ENCODE measurements around the gene ADAM12. TPM values are rescaled to one million over a fixed set of nuclear protein-coding genes. Genes with fewer than 3 reads are reported as not detected.

The ADAM12 gene
- total RNA-seq, 2 donors from 2014 or later: 0.46 TPM; not detected in 1

DNA sequence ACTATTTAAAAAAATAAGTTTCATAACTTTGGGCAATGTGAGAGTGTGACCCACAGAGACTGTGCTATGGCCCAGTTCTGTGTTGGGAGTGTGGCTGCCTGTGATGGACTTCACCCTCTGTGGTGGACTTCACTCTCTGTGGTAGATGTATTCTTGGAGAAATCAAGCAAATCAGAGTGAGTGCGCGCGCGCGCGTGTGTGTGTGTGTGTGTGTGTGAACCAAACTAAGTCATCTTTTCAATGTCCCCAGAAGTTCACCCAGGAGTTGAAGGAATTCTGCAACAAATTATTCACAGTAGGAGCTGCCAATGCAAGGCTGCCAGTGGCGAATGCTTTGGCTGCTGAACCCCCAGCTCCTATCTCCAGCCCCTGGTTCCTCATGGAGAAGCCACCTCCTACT lies 184.5 kb downstream of the ADAM12 start:
- H3K9me3 ChIP-seq (ENCODE audit: control insufficient read depth, low read length): no peaks in the 10 kb centered on the region
- TF ChIP-seq CTCF (conservative IDR thresholded peaks at IDR 0.05): no peak
- no peaks in the 10 kb centered on the region for H3K4me1 Mint-ChIP-seq
- peaks cover 5% of the 10 kb centered on the region for H3K4me1 ChIP-seq (ENCODE audit: control insufficient read depth, insufficient read depth, low read length)
- H3K27me3 Mint-ChIP-seq (ENCODE audit: insufficient read depth): no peaks in the 10 kb centered on the region
- no peak overlapping the region for H3K4me3 ChIP-seq (ENCODE audit: low read length)
- DNase-seq: no peak
- H3K4me3 Mint-ChIP-seq: no peak overlapping the region
- H3K36me3 Mint-ChIP-seq (ENCODE audit: low read depth): no peaks in the 10 kb centered on the region
- H3K27ac Mint-ChIP-seq: no peak overlapping the region
- no peaks in the 10 kb centered on the region for H3K9me3 Mint-ChIP-seq
- no peak overlapping the region for H3K9ac ChIP-seq (ENCODE audit: extremely low read depth, low read length, poor library complexity, severe bottlenecking)
- H3K36me3 ChIP-seq (ENCODE audit: control insufficient read depth, insufficient read depth, low read length): no peaks in the 10 kb centered on the region
- H3K27me3 ChIP-seq (ENCODE audit: control insufficient read depth, insufficient read depth, low read length, poor library complexity, severe bottlenecking): no peaks in the 10 kb centered on the region
- H3K27ac ChIP-seq (ENCODE audit: low read depth, low read length): no peak overlapping the region
- WGBS, 2 experiments (ENCODE audit: insufficient coverage in 1 of 2, insufficient read length in 1 of 2): 100% methylated on average over 7 of the region's 7 CpGs; no CpG with 5 or more reads in 1 of the 2 experiments

- Histone ChIP-seq H3K27ac (ENCODE audit: low read depth, low read length) (no peak overlapping the region), H3K4me1 (ENCODE audit: control insufficient read depth, insufficient read depth, low read length) (no peaks in the 10 kb centered on the region), H3K27me3 (ENCODE audit: control insufficient read depth, insufficient read depth, low read length, poor library complexity, severe bottlenecking) (no peaks in the 10 kb centered on the region), H3K9me3 (ENCODE audit: control insufficient read depth, low read length) (no peaks in the 10 kb centered on the region), H3K36me3 (ENCODE audit: control insufficient read depth, insufficient read depth, low read length) (no peaks in the 10 kb centered on the region), H3K9ac (ENCODE audit: extremely low read depth, low read length, poor library complexity, severe bottlenecking) (no peak overlapping the region), H3K4me3 (ENCODE audit: low read length) (no peak overlapping the region)
- Mint-ChIP-seq H3K9me3 (no peaks in the 10 kb centered on the region), H3K27me3 (ENCODE audit: insufficient read depth) (peaks cover 3% of the 10 kb centered on the region), H3K4me1 (no peaks in the 10 kb centered on the region), H3K4me3 (no peak overlapping the region), H3K27ac (no peak overlapping the region), H3K36me3 (ENCODE audit: low read depth) (no peaks in the 10 kb centered on the region)
- 87 to 92% methylated on average over 7 to 8 of the region's 8 CpGs for WGBS, 2 experiments (ENCODE audit: insufficient coverage in 1 of 2, insufficient read length in 1 of 2)
- no peak for TF ChIP-seq CTCF (conservative IDR thresholded peaks at IDR 0.05)
- DNase-seq: no peak
Observed at GRCh38 chr10:126201603-126202002, 186.7 kb downstream of the ADAM12 start.

- H3K27ac ChIP-seq (ENCODE audit: low read depth, low read length): no peak overlapping the region
- no peak overlapping the region for H3K9ac ChIP-seq (ENCODE audit: extremely low read depth, low read length, poor library complexity, severe bottlenecking)
- Mint-ChIP-seq H3K9me3 (no peaks in the 10 kb centered on the region), H3K4me1 (no peaks in the 10 kb centered on the region), H3K27ac (no peak overlapping the region), H3K4me3 (no peak overlapping the region), H3K36me3 (ENCODE audit: low read depth) (no peaks in the 10 kb centered on the region), H3K27me3 (ENCODE audit: insufficient read depth) (peaks cover 3% of the 10 kb centered on the region)
- TF ChIP-seq CTCF (conservative IDR thresholded peaks at IDR 0.05): no peak
- H3K4me1 ChIP-seq (ENCODE audit: control insufficient read depth, insufficient read depth, low read length): no peaks in the 10 kb centered on the region
- no peak overlapping the region for H3K4me3 ChIP-seq (ENCODE audit: low read length)
- H3K9me3 ChIP-seq (ENCODE audit: control insufficient read depth, low read length): no peaks in the 10 kb centered on the region
- no peak for DNase-seq
- no peaks in the 10 kb centered on the region for H3K27me3 ChIP-seq (ENCODE audit: control insufficient read depth, insufficient read depth, low read length, poor library complexity, severe bottlenecking)
- 94 to 98% methylated on average over 8 to 13 of the region's 13 CpGs for whole genome bisulfite sequencing, 2 experiments (ENCODE audit: insufficient coverage in 1 of 2, insufficient read length in 1 of 2)
- no peaks in the 10 kb centered on the region for H3K36me3 ChIP-seq (ENCODE audit: control insufficient read depth, insufficient read depth, low read length)
Observed at GRCh38 chr10:126199221-126199998, 188.9 kb downstream of the ADAM12 start.

Data from endodermal cell (in vitro differentiated cells).